GM18498 (cell line): ENCODE results near the gene HSP90B1.

Experiments
- ATAC-seq: cut with Tn5 transposase; IDR thresholded peaks from one replicate; pipeline ENCODE4 v1.9.1; 2021; ENCODE audit warnings: mild to moderate bottlenecking, moderate library complexity; ENCODE audit not compliant: unreplicated experiment

Gene HSP90B1

DNA sequence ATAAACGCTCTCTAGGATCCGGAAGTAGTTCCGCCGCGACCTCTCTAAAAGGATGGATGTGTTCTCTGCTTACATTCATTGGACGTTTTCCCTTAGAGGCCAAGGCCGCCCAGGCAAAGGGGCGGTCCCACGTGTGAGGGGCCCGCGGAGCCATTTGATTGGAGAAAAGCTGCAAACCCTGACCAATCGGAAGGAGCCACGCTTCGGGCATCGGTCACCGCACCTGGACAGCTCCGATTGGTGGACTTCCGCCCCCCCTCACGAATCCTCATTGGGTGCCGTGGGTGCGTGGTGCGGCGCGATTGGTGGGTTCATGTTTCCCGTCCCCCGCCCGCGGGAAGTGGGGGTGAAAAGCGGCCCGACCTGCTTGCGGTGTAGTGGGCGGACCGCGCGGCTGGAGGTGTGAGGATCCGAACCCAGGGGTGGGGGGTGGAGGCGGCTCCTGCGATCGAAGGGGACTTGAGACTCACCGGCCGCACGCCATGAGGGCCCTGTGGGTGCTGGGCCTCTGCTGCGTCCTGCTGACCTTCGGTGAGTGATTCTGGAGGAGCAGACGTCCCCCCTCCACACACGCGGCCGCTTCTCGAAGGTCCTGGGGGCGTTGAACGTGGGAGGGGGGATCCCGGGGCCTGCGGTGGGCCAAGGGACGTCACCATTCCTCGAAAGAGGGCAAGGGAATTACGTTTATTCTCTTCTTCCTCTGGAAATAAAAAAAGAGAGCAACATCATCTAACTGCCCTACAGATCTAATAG lies at the start of gene HSP90B1:
HSP90B1 (plus strand) TSS at position 377 of the 753 bp plus-strand sequence; CDS start at position 483, 106 bp downstream.
- ATAC-seq = peak; percentile 73

DNA sequence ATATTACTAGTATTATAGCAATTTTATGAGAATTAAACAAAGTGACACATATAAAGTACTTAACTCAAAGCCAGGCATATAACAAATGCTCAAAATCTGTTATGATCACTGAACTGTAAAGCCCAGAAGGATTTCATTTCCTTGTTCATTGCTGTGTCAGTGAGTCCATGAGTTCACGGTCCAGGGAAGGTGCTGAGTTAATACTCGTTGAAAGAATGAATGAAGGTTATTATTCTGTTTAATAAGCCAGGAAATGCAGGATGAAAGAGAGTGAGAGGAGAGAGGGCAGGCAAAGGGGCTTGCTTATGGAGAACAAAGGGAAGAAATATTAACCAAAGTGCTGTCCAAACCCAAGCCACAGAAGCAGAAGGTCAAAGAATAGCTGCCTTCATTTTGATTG lies 48.9 kb upstream of the HSP90B1 start:
- no peak for ATAC-seq

DNA sequence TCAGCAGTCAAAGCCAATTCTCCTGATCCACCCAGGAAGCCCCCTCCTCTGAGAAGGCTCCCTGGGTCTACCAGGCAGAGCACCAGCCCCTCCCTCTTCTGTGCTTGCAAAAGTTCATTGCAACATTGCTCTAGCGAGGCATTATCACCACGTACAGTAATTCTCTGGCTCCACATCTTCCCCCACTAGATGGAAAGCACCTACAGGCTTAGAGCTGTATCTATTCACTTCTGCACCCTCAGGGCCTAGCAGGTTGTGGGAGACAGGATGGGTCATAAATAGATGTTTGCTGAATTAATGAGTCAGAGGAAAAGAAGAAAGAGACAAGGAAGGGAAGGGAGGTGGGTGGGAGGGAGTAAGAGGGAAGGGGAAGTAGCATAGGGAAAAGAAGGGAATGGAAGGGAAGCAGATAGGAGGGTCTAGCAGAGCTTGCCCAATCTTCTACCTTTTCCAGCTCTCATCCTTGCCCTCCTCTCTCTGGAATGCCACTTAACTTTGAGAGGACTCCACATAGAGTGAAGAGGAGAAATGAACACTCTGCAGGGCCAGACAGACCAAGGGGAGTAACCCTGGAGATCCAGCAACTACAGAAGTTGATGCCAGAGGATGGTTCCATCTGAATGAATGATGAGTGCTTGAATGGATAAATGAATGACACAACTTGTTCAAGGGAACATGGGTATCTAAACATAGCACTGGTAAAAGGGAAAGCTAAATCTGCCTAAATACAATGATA lies 47.2 kb upstream of the HSP90B1 start:
- no peak for ATAC-seq

- no peak for ATAC-seq
Measured at GRCh38 chr12:103883908-103884307, 46.3 kb upstream of the HSP90B1 start.

DNA sequence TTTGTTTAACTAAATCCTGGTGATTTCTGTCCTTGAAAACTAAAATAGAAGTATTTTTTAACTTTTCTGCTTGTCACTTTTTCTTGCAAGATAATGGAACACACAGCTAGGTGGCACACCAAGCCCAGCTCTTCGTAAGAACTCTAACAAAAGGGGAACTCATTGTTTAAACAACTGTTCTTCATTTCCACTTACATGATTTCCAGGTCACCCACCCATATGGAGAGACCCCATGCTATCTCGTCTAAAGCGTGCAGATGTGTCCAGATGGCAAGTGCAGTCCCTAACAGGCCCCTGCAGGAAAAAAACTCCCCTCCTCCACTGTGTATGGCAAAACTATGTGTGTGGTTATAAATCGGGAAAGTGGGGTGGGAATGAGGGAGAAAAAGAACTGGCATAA lies 45.9 kb upstream of the HSP90B1 start:
- ATAC-seq = no peak

- ATAC-seq = no peak
Measured at GRCh38 chr12:103886195-103886797, 43.9 kb upstream of the HSP90B1 start.

GRCh38 chr12:103887738-103888137 lies 42.5 kb upstream of the HSP90B1 start:
- no peak for ATAC-seq

DNA sequence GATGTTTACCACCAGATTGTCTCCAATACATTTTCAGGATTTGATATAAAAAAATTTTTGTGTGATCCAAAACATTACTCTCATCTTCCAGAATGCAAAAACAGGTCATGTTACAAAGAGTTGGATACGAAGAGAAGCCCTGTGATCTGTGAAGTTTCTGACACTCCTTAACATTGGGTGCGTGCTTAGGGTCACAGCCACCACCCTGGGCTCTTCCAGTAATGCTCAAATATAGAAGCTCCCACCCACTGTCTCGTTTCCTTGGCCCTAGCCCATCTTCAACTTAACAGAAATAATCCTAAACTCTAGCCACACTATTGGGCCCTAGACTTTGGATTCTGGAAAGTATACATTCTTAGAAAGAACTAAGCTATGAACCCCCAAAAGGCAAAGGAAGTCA lies 32.9 kb upstream of the HSP90B1 start:
- no peak for ATAC-seq

DNA sequence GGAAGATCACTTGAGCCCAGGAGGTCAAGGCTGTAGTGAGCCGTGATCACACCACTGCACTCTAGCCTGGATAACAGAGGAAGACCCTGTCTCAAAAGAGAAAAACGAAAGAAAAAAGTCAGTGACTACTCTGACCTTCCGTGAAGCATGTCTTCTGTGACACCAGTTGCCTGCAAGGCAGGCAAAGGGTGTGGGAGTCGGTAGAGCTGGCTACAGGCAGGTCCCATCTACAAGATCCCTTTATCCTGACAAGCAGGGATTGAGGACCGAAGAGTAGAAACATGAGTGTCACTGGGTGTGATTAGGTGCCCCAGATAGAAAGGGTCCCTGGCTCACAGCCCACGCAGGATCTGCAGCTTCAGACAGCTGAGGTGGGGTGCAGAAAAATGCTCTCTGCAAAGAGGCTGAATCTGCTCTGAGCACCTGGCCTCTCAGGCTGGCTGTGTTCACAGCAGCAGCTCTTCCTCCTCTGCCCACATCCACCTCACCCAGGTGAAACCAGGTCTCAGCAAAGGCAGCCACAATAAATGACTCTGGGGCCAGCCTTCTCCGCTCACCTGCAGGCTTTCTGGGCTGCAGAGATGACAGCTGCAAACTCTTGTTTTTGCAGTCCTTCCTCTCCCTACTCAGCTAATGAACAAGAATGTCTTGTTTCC lies 28.6 kb upstream of the HSP90B1 start:
- no peak for ATAC-seq

GRCh38 chr12:103903993-103904392 lies 26.2 kb upstream of the HSP90B1 start:
- no peak for ATAC-seq

DNA sequence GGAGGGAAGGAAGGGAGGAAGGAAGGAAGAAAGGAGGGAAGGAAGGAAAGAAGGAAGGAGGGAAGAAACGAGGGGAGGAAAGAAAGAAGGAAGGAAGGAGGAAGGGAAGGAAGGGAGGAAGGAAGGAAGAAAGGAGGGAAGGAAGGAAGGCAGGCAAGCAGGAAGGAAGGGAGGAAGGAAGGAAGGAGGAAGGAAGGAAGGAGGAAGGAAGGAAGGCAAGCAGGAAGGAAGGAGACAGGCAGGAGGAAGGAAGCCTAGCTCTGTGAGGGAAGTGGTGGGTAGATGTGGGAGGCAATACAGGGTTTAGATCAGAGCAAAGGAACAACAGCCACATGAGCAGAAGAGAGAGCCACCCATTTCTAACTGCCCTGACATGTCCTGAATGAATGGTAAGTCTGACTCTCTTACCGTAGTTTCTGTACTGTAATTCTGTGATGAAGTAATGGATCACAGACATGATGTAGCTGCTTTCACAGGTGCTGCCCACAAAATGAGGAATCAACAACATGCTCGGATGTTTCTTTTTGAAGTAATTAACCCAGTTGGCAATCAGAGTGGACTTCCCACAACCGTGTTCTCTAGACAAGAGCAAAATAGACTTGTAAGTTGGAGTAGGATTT lies 24.4 kb upstream of the HSP90B1 start:
- ATAC-seq = no peak

DNA sequence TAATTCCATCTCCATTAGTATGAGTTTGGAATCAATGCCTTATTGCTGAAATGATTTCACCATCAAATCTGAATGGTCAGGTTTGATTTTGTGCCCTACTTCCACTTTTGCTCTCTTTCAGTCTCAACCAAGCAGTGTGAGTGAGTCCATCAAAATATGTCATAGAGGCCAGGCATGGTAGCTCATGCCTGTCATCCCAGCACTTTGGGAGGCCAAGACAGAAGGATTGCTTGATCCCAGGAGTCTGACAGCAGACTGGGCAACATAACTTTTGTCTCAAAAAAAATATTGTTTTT lies 22.0 kb upstream of the HSP90B1 start:
- ATAC-seq = peak; percentile 42

DNA sequence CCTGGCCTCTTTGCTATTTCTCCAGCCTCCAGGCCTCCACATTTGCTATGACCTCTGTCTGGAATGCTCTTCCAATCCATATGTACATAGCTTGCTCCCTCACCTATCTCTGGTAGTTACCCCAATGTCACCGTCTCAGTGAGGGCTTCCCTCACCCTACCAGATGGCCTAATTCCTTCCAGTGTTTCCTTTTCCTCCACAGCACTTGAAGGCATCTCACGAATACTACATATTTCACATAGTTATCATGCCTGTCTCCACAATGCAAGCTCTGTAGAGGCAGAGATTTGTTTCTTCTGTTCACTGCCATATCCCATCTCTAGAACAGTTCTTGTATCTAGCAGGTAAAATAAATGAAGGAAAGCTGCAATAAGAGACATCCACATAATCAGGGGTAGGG lies 21.3 kb upstream of the HSP90B1 start:
- no peak for ATAC-seq

GRCh38 chr12:103909811-103910210 lies 20.4 kb upstream of the HSP90B1 start:
- no peak for ATAC-seq

DNA sequence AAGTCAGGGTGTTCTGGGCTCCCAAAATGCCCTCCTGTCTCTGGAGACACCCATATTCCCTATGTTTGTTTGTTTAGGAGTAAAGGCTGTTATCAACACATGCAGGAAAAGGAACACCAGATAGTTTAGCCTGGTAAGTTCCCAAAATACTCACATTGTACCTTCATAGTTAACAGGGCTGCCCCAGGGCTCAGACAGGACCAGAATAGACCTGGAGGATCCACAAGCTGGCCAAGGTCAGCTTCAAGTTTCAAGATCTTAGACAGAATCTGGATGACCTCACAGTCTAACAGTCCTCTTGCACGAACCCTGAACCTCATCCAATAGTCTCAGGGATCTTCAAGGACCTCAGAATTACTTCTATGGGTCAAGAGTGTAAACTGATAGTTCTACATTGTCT lies 18.1 kb upstream of the HSP90B1 start:
- no peak for ATAC-seq

DNA sequence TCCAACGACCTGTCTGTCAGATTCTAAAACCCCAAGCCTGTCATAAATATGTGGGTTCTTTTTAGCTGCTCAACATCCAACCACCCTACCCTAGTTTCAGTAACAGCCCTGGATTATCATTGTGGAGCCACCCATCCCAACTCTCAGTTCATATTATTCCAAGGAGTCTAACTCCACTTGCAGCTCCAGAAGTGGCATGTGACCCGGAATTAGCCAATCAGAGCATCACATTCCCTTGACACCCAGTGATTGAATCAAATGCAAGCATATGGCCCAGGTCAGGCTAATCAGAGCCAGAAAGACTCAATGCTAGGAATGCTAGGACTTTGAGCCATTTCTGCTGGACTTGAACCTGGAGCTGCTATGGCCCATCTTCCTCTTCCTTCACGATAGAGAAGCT lies 17.1 kb upstream of the HSP90B1 start:
- no peak for ATAC-seq

GRCh38 chr12:103915306-103915705 lies 14.9 kb upstream of the HSP90B1 start:
- ATAC-seq = no peak

DNA sequence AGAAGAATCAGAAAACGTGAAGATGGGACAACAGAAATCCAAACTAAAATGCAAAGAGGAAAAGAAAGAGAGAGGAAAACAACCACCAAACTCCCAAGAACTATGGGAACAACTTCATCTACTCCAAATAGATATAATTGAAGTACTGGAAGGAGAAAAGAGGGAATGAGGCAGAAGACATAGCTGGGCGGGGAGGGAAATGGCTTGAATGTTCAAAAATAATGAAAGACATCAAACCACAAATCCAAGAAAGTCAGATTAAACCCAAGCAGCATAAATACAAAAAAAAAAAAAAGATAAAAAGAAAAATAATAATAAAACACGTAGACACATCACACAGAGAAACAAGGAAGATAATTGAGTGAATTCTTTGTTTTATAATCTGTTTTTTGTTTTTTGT lies 12.3 kb upstream of the HSP90B1 start:
- no peak for ATAC-seq

DNA sequence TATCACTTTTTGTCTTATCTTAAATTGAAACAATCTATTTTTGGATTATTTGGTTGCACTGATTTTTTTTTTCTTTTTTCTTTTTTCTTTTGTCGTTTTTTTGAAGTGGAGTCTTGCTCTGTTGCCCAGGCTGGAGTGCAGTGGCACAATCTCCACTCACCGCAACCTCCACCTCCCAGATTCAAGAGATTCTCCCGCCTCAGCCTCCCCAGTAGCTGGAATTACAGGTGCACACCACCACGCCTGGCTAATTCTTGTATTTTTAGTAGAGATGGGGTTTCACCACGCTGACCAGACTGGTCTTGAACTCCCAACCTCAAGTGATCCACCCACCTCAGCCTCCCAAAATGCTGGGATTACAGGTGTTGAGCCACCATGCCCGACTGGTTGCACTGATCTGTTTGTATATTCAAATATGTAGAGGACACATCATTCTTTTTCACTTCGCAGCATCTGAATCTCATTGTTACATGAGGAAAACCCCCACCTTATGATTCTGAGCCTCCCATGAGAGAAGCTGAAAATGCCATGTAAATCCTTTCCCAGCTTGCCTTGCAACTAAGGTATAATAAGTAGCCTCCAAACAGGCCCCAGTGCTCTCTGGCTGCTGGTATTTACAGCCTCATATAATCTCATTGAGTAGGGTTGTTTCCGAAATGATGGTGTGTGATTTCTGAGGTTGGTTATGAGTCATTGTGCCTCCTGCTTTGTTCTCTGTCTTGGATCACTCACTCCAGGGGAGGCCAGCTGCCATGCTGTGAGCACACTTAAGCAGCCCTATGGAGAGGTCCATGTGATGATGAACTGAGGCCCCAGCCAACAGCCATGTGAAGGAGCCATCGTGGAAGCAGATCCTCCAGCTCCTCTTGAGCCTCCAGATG lies 5.2 kb upstream of the HSP90B1 start:
- peak; percentile 30 for ATAC-seq

GRCh38 chr12:103928682-103929045 lies 1.5 kb upstream of the HSP90B1 start:
- ATAC-seq = peak; percentile 18
